H1 (cell line): Measurements from ENCODE around the gene REPIN1. TPM values are rescaled to one million over a fixed set of nuclear protein-coding genes. Genes with fewer than 3 reads are reported as not detected.

Experiments used
- CTCF ChIA-PET: fragments of 300-600 bp; sonication (Branson Sonifier 250); formaldehyde crosslinking; loops from one replicate; lab custom pipeline; 2021; ENCODE audit not compliant: partially characterized antibody; lab: Charles Lee
- POLR2A ChIA-PET: fragments of 300-600 bp; sonication (Branson Sonifier 250); formaldehyde crosslinking; loops from one replicate; lab custom pipeline; 2021; ENCODE audit warnings: inconsistent platforms; ENCODE audit not compliant: partially characterized antibody; lab: Charles Lee
- DNase-seq, 2 experiments: peaks; one replicate each; pipeline versions ENCODE4 v3.0.0 to v3.0.0-alpha.2; 2010 to 2022; ENCODE audit warnings: low spot score in 2 of 2, low read depth in 1 of 2, mixed read lengths in 1 of 2
- FAIRE-seq: peaks from 2 replicates; lab custom pipeline; 2011; peaks lifted over from hg19 to GRCh38; lab: Jason Lieb, UNC
- H2AFZ ChIP-seq: 2 replicates; pipeline ENCODE4 v1.8.1; 2012; ENCODE audit warnings: low read length, inconsistent platforms
- H2AK5ac ChIP-seq: 2 replicates; pipeline ENCODE4 v1.6.1; 2013; ENCODE audit warnings: low read depth, low read length
- H2BK120ac ChIP-seq: replicated peaks from 2 replicates; pipeline ENCODE3; 2013; ENCODE audit warnings: low read depth, low read length, inconsistent platforms
- H2BK12ac ChIP-seq: 2 replicates; pipeline ENCODE4 v1.6.1; 2013; ENCODE audit warnings: low read depth, low read length
- H2BK15ac ChIP-seq: 2 replicates; pipeline ENCODE4 v1.6.1; 2013; ENCODE audit warnings: low read length
- H2BK20ac ChIP-seq: 2 replicates; pipeline ENCODE4 v1.6.1; 2013; ENCODE audit warnings: low read length
- H2BK5ac ChIP-seq: 2 replicates; pipeline ENCODE4 v1.6.1; 2013; ENCODE audit warnings: low read depth, low read length
- H3K14ac ChIP-seq: 2 replicates; pipeline ENCODE4 v1.6.1; 2013; ENCODE audit warnings: inconsistent platforms; ENCODE audit not compliant: insufficient read length
- H3K18ac ChIP-seq: 2 replicates; pipeline ENCODE4 v1.6.1; 2013; ENCODE audit warnings: low read length; ENCODE audit errors: extremely low read depth
- H3K23ac ChIP-seq: 2 replicates; pipeline ENCODE4 v1.6.1; 2013; ENCODE audit warnings: inconsistent platforms; ENCODE audit not compliant: insufficient read length
- H3K23me2 ChIP-seq: 2 replicates; pipeline ENCODE4 v1.6.1; 2013; ENCODE audit warnings: low read depth, low read length
- H3K27ac ChIP-seq: 2 replicates; pipeline ENCODE4 v1.6.1; 2011; ENCODE audit warnings: low read depth, low read length, inconsistent platforms
- H3K27me3 ChIP-seq, 4 experiments: replicated peaks in 1 of 4; 1 replicate in 1 of 4; 2 replicates in 3 of 4; pipeline versions ENCODE4 v1.6.1 to v1.8.1; 2011 to 2013; ENCODE audit warnings: low read length in 3 of 4, mild to moderate bottlenecking in 3 of 4, inconsistent platforms in 2 of 4, mixed read lengths in 2 of 4, moderate library complexity in 1 of 4; ENCODE audit not compliant: control insufficient read depth in 3 of 4, insufficient read depth in 3 of 4; ENCODE audit errors: extremely low read depth in 1 of 4
- H3K36me3 ChIP-seq, 4 experiments: 2 replicates each; pipeline versions ENCODE4 v1.6.1 to v1.8.1; 2011 to 2013; ENCODE audit warnings: mild to moderate bottlenecking in 4 of 4, low read length in 3 of 4, moderate library complexity in 2 of 4, control low read depth in 1 of 4, inconsistent platforms in 1 of 4; ENCODE audit not compliant: insufficient read depth in 4 of 4, control insufficient read depth in 2 of 4
- H3K4ac ChIP-seq: replicated peaks from 2 replicates; pipeline ENCODE3; 2013; ENCODE audit warnings: low read length, low read depth, mixed read lengths, inconsistent platforms; ENCODE audit not compliant: insufficient read length
- H3K4me1 ChIP-seq, 4 experiments: replicated peaks in 1 of 4; 1 replicate in 1 of 4; 2 replicates in 3 of 4; pipeline versions ENCODE4 v1.6.1 to v1.8.1; 2011 to 2013; ENCODE audit warnings: low read length in 3 of 4, inconsistent platforms in 2 of 4, mixed read lengths in 1 of 4; ENCODE audit not compliant: insufficient read depth in 4 of 4, control insufficient read depth in 3 of 4
- H3K4me2 ChIP-seq, 2 experiments: 2 replicates each; pipeline versions ENCODE4 v1.6.1 to v1.8.1; 2011 to 2013; ENCODE audit warnings: low read depth in 2 of 2, low read length in 2 of 2, control low read depth in 1 of 2, inconsistent platforms in 1 of 2, mild to moderate bottlenecking in 1 of 2; ENCODE audit not compliant: insufficient read depth in 1 of 2
- H3K4me3 ChIP-seq, 4 experiments: fragments of 200-600, 300-600 bp in 1 of 4; sonication (generic), shearing (Covaris generic), sonication (Bioruptor Twin) in 1 of 4; 2 replicates each; pipeline versions ENCODE4 v1.5.1 to v1.8.1; 2011 to 2016; ENCODE audit warnings: low read length in 4 of 4, low read depth in 3 of 4, control low read depth in 2 of 4, inconsistent platforms in 2 of 4, mild to moderate bottlenecking in 2 of 4, mixed read lengths in 1 of 4, moderate library complexity in 1 of 4; ENCODE audit not compliant: insufficient read depth in 2 of 4; ENCODE audit errors: extremely low read depth in 1 of 4
- H3K56ac ChIP-seq: replicated peaks from 2 replicates; pipeline ENCODE3; 2013; ENCODE audit warnings: low read depth, mild to moderate bottlenecking, mixed read lengths, low read length, inconsistent platforms; ENCODE audit not compliant: insufficient read length
- H3K79me1 ChIP-seq: 2 replicates; pipeline ENCODE4 v1.6.1; 2013; ENCODE audit warnings: low read depth, low read length, control low read depth
- H3K79me2 ChIP-seq, 2 experiments: 2 replicates each; pipeline versions ENCODE4 v1.6.1 to v1.8.1; 2012 to 2013; ENCODE audit warnings: low read length in 2 of 2, mild to moderate bottlenecking in 2 of 2, inconsistent platforms in 1 of 2; ENCODE audit not compliant: insufficient read depth in 2 of 2, control insufficient read depth in 1 of 2
- H3K9ac ChIP-seq, 4 experiments: replicated peaks in 1 of 4; 1 replicate in 1 of 4; 2 replicates in 3 of 4; pipeline versions ENCODE4 v1.6.1 to v1.8.1; 2011 to 2013; ENCODE audit warnings: low read depth in 3 of 4, low read length in 3 of 4, control low read depth in 2 of 4, mild to moderate bottlenecking in 2 of 4, moderate library complexity in 2 of 4, inconsistent platforms in 1 of 4; ENCODE audit errors: extremely low read depth in 1 of 4
- H3K9me3 ChIP-seq, 2 experiments: 2 replicates each; pipeline versions ENCODE4 v1.6.1 to v1.8.1; 2012 to 2013; ENCODE audit warnings: mild to moderate bottlenecking in 2 of 2, moderate library complexity in 2 of 2, control low read depth in 1 of 2, inconsistent platforms in 1 of 2, low read depth in 1 of 2, low read length in 1 of 2, mixed read lengths in 1 of 2; ENCODE audit not compliant: insufficient read depth in 2 of 2
- H4K20me1 ChIP-seq, 2 experiments: replicated peaks in 1 of 2; 2 replicates each; pipeline versions ENCODE3 to v1.8.1; 2011 to 2013; ENCODE audit warnings: inconsistent platforms in 2 of 2, low read length in 2 of 2, mild to moderate bottlenecking in 1 of 2; ENCODE audit not compliant: insufficient read depth in 2 of 2, control insufficient read depth in 1 of 2
- H4K5ac ChIP-seq: 2 replicates; pipeline ENCODE4 v1.6.1; 2013; ENCODE audit warnings: low read length, low read depth, mixed read lengths, inconsistent platforms; ENCODE audit not compliant: insufficient read length
- H4K8ac ChIP-seq: 2 replicates; pipeline ENCODE4 v1.8.0; 2013; ENCODE audit warnings: mild to moderate bottlenecking, moderate library complexity, low read length, inconsistent platforms; ENCODE audit not compliant: insufficient read depth; ENCODE audit errors: extremely low read depth
- H4K91ac ChIP-seq: replicated peaks from 2 replicates; pipeline ENCODE3; 2013; ENCODE audit warnings: low read length, mixed read lengths, inconsistent platforms; ENCODE audit not compliant: insufficient read length
- CEBPB ChIP-seq: IDR thresholded peaks from 2 replicates; pipeline ENCODE4 v1.6.1; 2012; ENCODE audit warnings: low read depth, low read length
- CHD2 ChIP-seq: IDR thresholded peaks from 2 replicates; pipeline ENCODE4 v1.6.1; 2012; ENCODE audit warnings: low read length, improper control_type of control experiment
- KDM4A ChIP-seq: IDR thresholded peaks from one replicate; pipeline ENCODE4 v1.7.1; 2012; ENCODE audit warnings: low read depth, mild to moderate bottlenecking, moderate library complexity, low read length, inconsistent platforms; ENCODE audit not compliant: severe bottlenecking
- SAP30 ChIP-seq: fragments of 300-600 bp; sonication (generic); IDR thresholded peaks from 2 replicates; pipeline ENCODE4 v1.7.1; 2012; ENCODE audit warnings: low read length, moderate library complexity, mild to moderate bottlenecking, inconsistent platforms; ENCODE audit not compliant: insufficient read depth, insufficient replicate concordance
- YY1 ChIP-seq: IDR thresholded peaks from 2 replicates; pipeline ENCODE4 v1.6.1; 2011; ENCODE audit warnings: low read depth, mild to moderate bottlenecking, low read length
- WGBS, 2 experiments: shearing (Covaris generic) in 1 of 2; methylation state at CpG; one replicate each; pipeline versions ENCODE4 v1.1.6 to v1.1.7; 2013 to 2015; ENCODE audit warnings: low lambda C conversion rate in 2 of 2, mixed read lengths in 2 of 2, inconsistent platforms in 1 of 2, low coverage in 1 of 2, missing lambda C conversion rate in 1 of 2; ENCODE audit not compliant: insufficient replicate concordance in 2 of 2, insufficient coverage in 1 of 2, insufficient read length in 1 of 2; ENCODE audit errors: extremely low coverage in 1 of 2, missing lambda C conversion rate in 1 of 2; 5-methylcytosine and 5-hydroxymethylcytosine counted together
- polyA plus RNA-seq, 7 experiments: library from polyadenylated mRNA; depleted of rRNA in 3 of 7; stranded (reverse) in 5 of 7; unstranded in 2 of 7; fragments of >200 nt in 5 of 7; fragments of 200-250 nt in 2 of 7; gene quantifications; 1 replicate in 5 of 7; 2 replicates in 1 of 7; 4 replicates in 1 of 7; pipeline versions ENCODE4 v1.2.1 to v1.2.3, GENCODE V29; 2011 to 2013; ENCODE audit warnings: missing spikeins in 2 of 7, mixed read lengths in 2 of 7
- total RNA-seq: library from RNA; stranded (reverse); fragmentation: NEBNext Ultra II Directional; extraction: Animal tissue kit (Norgen Biotek cat#: 25700); gene quantifications from 2 replicates; pipeline ENCODE4 v1.2.1, GENCODE V29; 2021
- TF ChIP-seq, protein P1 (sequence below): IDR thresholded peaks from 2 replicates; pipeline ENCODE4 v1.6.1; 2012; ENCODE audit warnings: low read length, inconsistent platforms

The REPIN1 gene
- total and polyA plus RNA-seq, 2 of the 8 experiments (the other 6 are each of a cell fraction or from before 2014, with no cell fraction given) = 98.6 to 125 TPM

DNA sequence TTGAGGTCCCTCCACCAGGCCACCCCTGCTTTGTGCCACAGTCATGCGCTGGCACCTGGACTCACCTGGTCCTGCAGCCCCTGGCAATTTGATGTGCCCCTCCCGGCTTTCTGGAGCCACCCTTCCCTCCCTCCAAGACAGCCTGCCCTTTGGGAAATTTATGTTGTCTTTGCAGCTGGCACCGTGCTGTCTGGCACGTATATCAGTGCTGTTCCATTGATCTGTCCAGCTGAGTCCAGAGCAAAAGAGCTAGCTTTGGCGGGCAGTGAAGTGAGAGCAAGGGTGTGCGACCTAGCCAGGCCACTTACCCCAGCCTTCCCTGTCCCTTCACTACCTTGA, 32.9 kb upstream of the REPIN1 start:
- peaks cover 2 to 25% (median 10%) of the 10 kb centered on the region in 4 experiments; a peak in 6 of 8 replicates for H3K36me3 ChIP-seq
- peak overlapping the region in 1 of 4 experiments; percentile 55; a peak in 2 of 7 replicates for H3K9ac ChIP-seq
- WGBS, 2 experiments = 74% methylated on average over 6 of the region's 6 CpGs; no CpG with 5 or more reads in 1 of the 2 experiments
- peak overlapping the region; percentile 86 for H2BK20ac ChIP-seq
- H4K8ac ChIP-seq = no peak overlapping the region
- ChIA-PET CTCF (interaction anchor here (0.8 to 2.2 kb wide), 6 partner anchors 9 to 82 kb away, joined by 3 to 10 read pairs (median 3); no protein-coding TSS in a partner anchor), POLR2A (interaction anchor here (0.8 to 7.6 kb wide), 12 partner anchors 8 to 79 kb away, joined by 3 to 76 read pairs (median 5); partner anchors contain the start of gene REPIN1)
- peaks cover 0 to 21% of the 10 kb centered on the region in 2 experiments; a peak in 2 of 4 replicates for H3K79me2 ChIP-seq
- H3K4ac ChIP-seq = no peak overlapping the region
- no peak overlapping the region for H3K14ac ChIP-seq
- H3K27me3 ChIP-seq = peaks cover 0 to 3% (median 1%) of the 10 kb centered on the region in 4 experiments; a peak in 1 of 7 replicates
- H2AK5ac ChIP-seq = peak overlapping the region; percentile 99
- no peaks in the 10 kb centered on the region for H3K9me3 ChIP-seq
- no peak overlapping the region; a peak in 1 of 8 replicates for H3K4me3 ChIP-seq
- H3K23ac ChIP-seq = no peak overlapping the region
- peak overlapping the region; percentile 22 for H4K91ac ChIP-seq
- H2BK5ac ChIP-seq = peak overlapping the region; percentile 89
- peaks cover 9 to 18% of the 10 kb centered on the region in 2 experiments for H4K20me1 ChIP-seq
- peak overlapping the region; percentile 36; the same call in 1 of the 2 replicates for H2BK15ac ChIP-seq
- TF ChIP-seq CHD2 (no peak), YY1 (no peak), KDM4A (no peak), SAP30 (no peak), CEBPB (no peak)
- TF ChIP-seq, protein P1, sequence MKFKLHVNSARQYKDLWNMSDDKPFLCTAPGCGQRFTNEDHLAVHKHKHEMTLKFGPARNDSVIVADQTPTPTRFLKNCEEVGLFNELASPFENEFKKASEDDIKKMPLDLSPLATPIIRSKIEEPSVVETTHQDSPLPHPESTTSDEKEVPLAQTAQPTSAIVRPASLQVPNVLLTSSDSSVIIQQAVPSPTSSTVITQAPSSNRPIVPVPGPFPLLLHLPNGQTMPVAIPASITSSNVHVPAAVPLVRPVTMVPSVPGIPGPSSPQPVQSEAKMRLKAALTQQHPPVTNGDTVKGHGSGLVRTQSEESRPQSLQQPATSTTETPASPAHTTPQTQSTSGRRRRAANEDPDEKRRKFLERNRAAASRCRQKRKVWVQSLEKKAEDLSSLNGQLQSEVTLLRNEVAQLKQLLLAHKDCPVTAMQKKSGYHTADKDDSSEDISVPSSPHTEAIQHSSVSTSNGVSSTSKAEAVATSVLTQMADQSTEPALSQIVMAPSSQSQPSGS = no peak
- peak overlapping the region; percentile 15 for H4K5ac ChIP-seq
- H3K23me2 ChIP-seq = peaks cover 9% of the 10 kb centered on the region
- H3K79me1 ChIP-seq = peaks cover 6% of the 10 kb centered on the region
- H2BK12ac ChIP-seq = peak overlapping the region; percentile 99
- H2AFZ ChIP-seq = no peak overlapping the region
- DNase-seq = no peak
- peak overlapping the region; percentile 26; the same call in 1 of the 2 replicates for H3K18ac ChIP-seq
- H2BK120ac ChIP-seq = no peak overlapping the region
- peaks cover 11 to 57% (median 32%) of the 10 kb centered on the region in 4 experiments for H3K4me1 ChIP-seq
- peak overlapping the region; percentile 3 to 52; a peak in 3 of 4 replicates for H3K4me2 ChIP-seq
- H3K56ac ChIP-seq = no peak overlapping the region
- FAIRE-seq = no peak
- peak overlapping the region; percentile 60; the same call in 1 of the 2 replicates for H3K27ac ChIP-seq
